ENCODE results near the gene USB1.
"Not testable (repeated sequence)": the region's sequence is repeated elsewhere in the genome, so short reads cannot be mapped to it uniquely, and the experiment has no call there.

USB1 gene

DNA sequence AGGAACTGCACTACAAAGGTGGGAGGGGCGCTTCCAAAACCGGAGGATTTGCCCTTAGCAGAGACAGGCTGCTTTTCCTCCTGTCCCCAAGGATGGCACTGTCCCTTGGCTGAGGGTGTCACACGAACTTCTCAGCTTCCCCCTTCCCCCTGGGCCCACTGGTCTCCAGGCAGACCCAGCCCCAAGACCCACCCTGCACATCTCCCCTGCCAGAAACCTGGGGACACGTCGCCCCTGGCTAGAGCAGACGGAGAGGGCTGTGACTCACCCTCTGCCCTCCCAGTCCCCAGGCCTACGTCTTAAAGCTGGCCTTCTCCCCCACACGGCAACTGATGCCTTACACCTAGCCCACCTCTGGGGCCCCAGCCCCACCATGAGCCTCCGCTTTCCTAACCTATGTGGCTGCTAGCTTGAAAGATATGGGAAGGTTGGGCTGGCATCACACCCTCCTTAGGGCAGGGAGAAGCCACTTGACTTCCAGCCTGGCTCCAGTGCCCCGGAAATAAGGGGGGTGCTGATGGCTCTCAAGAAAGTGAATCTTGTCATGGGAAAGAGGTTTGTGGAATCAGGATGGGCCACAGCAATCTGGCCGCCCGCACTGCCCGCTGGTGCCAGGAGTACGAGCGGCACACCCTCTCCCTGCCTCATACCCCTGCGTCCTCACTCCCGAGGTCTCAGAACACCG lies 5.3 kb upstream of the USB1 start:
- DNase-seq, result no peak

DNA sequence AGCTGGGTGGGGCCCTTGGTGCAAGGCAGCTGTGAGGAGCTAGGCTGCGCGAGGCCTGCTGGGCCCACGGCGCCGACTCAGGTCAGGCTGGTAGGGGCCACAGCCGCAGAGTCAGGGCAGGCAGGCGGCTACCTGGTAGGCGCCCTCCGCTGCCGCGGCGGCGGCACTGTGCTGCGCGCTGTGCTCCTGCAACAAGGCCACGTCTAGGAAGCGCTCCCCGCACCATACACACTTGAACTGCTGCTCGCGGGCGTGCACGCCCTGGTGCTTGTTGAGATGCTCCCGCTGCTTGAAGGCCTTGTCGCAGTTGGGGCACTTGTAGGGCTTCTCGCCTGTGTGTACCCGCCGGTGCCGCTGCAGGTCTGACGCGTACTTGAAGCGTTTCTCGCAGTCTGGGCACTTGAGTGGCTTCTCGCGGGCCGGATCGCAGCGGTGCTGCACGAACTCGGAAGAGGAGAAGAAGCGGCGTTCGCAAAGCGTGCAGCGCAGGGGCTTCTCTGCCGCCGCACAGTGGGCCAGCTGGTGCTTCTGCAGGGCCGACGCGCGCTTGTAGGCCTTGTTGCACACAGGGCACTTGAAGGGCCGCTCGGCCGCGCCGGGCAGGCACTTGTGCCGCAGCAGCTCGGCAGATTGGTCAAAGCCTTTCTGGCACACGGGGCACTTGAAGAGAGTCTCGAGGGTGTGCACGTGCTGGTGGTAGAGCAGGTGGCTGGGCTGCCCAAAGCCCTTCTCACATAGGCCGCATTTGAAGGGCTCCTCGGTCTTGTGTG lies 4.6 kb upstream of the USB1 start:
- no peak for DNase-seq

DNA sequence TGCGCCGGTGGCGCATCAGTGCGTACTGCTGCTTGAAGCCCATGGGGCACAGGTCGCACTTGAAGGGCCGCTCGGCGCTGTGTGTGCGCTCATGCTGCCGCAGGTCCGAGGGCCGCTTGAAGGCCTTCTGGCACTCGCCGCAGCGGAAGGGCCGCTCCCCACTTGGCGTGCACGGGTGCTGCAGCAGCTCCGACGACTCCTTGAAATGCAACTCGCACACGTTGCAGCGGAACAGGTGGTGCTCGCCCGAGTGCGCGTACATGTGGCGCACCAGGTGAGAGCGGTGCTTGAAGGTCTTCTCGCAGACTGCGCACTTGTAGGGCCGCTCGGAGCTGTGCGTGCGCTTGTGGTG lies 4.1 kb upstream of the USB1 start:
- DNase-seq, result no peak

DNA sequence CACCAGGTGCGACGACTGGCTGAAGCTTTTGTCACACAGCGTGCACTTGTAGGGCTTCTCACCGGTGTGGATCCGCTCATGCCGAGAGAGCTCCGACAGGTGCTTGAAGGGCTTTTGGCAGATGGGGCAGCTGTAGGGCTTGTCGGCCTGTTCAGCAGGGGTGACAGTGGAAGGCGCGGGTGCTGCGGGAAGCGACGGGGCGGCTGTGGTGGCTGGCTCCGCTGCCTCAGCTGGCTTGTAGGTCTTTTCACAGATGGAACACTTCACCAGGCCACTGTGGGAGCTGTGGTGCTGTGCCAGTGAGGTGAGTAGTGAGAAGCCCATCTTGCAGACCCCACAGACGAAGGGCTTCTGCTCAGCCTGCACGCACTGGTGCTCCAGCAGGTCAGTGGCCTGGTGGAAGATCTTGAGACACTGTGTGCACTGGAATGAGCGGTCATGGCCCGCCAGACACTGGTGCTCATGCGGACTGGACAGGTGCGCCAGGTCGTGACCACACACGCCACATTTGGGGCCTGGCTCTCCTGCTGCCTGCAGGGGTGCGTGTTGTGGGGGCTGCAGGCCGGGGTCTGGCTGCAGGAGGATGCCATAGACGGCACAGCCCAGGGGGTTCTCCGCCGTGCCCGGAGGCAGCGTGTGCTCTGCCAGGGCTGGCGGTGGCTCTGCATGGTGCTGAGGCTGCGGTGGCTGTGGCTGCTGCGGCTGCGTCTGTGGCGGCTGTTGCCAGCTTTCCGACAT lies 3.5 kb upstream of the USB1 start:
- DNase-seq, result no peak

DNA sequence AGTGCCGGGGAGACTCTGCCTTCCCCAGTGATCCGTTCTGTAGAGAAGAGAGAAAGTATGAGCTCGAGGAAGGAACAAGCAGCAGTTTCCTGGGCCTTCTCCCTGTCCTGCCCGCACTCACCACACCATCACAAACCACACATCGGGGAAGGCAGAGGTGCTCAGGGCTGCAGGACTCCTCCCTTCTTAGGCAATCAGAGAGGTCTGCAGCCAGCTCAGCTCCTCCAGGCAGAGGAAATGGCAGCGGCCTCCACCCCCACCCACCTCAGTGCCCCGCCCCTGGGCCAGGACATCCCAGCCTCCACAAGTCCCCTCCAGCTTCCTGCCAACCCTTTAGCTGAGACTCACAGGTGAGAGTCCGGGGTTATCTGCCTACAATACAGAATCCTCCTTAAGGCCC lies 2.7 kb upstream of the USB1 start:
- DNase-seq, result no peak

DNA sequence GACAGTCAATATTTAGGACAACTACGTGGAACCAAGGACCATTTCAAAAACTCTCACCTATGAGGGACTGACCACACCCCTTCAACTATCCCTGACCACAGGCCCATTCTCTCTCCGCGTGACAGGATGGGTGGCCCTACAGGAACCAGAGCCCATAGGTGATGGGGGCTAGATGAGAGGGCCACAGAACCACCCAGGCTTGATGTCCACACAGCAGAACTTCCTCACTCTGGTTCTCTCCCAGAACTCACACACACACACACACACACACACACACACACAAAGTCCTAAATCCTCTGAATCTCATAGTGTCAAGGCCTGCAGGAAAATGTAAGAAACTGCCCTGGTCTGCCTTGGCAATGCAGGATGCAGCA lies 2.2 kb upstream of the USB1 start:
- DNase-seq, result no peak

DNA sequence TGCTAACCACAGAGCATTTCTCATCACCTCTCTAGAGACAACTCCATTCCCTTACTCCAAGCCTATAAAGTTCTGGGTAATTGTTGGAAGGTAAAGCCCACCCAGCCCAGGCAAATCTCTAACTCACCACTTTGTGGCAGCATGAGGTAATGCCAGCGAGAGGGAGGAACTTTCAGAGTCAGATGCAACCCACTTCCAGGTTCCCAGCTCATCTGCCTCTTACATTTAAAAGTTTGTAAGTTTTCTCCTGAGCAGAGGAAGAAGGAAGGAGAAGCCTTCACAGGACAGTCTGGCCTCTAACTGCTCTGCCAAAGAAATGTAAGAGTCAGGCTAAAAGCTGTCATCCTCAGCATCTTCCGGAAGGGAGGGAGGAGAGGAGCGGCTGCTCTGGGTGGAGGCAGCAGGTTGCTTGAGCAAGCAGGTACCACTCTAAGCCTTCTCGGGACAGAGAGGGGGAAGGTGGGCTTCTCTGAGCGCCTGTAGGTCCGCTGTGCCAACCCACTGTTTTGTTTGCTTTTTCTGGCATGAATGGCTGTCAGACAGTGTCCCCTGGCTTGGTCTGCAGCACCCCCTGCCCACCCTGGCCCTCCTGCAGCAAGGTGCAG lies 1.7 kb upstream of the USB1 start:
- no peak for DNase-seq

DNA sequence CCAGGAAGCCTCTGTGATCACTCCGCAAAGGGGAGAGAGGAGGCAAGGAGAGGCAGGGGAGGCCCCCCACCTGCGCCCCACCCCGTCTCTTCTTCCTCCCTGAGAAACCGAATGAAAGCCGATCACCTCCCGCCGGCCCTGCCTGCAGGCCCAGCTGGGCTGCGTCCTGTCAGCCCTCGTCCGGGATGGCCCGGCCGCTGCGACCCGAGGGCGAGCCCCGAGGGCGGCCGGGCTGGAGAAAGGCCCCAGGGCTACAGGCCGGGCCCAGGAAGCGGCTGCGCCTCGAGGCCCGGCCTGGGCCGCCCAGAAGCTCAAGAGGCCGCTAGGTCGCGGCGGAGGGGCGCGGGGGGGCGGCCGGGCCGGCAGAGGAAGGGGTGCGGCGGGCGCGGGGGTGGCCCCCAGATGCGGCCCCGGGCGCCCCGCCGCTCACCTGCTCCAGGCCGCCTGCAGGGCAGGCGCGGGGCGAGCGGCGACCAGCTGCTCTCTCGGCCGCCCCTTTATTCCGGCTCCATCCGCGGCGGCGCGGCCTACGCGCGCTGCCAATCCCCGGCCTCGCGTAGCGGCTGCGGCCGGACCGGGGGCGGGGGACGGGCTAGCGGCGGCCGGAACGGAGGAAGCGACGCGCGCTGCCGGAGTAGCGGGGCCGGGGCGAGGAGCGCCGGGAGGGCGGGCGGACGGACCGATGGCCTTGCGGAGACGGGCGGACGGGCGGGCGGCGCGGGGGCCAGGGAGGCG lies 1.1 kb upstream of the USB1 start, which contains the start of gene ZNF319:
TSS of gene ZNF319 (minus strand) at position 702 of the 735 bp plus-strand sequence. CDS start 2,407 bp downstream, outside the sequence.
- no peak for DNase-seq

DNA sequence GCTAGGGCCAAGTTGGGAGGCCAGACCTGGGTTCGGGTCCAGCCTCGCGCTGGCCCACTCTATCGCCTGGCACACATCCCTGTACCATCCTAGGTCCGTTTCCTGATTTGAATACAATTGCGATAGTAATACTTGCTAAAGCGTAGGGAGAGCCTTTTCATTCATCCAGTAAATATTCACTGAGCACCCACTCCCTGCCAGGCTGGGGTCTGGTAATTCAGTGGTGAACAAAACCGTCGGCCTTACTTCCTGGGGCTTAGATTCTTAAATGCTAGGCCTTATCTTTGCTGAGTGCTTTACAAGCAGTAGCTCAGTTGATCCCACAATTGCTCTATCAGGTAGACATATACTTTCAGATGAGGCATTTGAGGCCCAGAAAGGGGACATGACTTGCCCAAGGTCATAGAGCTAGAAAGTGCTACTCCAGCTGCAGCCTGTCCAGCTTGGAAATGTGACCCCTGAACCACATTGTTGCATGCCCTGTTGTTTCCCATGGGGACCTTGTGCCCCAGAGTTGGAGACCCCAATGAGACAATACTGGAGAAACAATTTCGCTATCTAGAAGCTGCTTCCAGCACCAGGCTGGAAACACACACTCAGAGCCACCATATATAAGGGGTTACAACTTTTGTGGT lies 691 bp downstream of the USB1 start:
- no peak for DNase-seq

DNA sequence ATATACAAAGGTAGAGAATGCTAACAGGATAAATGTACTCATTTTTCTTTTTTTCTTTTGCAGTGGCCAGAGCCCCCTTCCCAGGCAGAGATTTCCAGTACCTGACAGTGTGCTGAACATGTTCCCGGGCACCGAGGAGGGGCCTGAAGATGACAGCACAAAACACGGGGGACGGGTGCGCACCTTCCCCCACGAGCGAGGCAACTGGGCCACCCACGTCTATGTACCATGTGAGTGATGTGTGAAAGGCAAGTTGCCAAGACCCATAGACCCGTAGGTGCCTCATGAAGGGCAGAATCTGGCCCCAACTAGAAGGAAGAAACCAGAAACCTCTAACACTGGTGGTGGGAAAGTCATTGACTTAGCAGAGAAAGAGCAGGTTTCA lies 1.2 kb downstream of the USB1 start:
- no peak for DNase-seq

DNA sequence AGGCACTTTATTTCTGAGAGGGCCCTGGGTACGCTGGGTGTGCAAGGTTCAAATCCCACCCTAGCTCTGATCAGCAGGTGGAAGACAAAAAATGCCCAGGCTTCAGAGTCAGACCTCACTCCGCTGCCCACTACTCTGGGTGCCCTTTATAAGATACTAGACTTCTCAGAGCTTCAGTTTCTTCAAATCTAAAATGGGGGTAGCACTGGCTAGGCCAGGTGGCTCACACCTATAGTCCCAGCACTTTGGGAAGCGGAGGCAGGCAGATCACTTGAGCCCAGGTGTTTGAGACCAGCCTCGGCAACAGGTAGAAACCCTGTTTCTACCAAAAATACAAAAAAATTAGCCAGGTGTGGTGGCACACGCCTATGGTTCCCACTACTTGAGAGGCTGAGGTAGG lies 1.7 kb downstream of the USB1 start:
- no peak for DNase-seq

DNA sequence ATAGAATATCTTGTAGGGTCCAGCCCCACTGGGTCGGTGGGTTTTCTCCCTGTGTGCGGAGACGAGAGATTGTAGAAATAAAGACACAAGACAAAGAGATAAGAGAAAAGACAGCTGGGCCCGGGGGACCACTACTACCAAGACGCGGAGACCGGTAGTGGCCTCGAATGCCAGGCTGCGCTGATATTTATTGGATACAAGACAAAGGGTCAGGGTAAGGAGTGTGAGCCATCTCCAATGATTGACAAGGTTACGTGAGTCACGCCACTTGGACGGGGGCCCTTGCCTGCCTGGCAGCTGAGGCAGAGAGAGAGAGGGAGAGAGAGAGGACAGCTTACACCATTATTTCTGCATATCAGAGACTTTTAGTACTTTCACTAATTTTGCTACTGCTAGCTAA lies 3.5 kb downstream of the USB1 start:
- not testable (repeated sequence) for DNase-seq

DNA sequence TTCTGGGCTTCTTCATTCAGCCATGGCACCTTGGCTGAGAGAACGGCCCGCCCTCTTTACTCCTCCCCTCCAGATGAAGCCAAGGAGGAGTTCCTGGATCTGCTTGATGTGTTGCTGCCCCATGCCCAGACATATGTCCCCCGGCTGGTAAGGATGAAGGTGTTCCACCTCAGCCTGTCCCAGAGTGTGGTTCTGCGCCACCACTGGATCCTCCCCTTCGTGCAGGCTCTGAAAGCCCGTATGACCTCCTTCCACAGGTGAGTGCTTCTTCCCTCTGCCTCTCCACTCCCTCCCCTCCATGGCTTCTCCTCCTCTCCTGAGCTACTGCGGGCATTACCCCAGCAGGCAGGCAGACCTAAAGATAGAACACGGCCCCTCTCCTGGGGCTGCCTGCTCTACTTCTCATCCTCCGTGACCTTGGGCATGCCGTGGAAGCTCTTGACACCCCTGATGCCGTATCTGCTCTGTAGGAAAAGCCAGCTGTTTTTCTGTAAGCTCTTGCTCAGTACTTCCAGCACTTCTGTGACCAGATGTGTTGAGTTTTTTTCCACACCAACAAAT lies 8.7 kb downstream of the USB1 start:
- DNase-seq, result no peak

DNA sequence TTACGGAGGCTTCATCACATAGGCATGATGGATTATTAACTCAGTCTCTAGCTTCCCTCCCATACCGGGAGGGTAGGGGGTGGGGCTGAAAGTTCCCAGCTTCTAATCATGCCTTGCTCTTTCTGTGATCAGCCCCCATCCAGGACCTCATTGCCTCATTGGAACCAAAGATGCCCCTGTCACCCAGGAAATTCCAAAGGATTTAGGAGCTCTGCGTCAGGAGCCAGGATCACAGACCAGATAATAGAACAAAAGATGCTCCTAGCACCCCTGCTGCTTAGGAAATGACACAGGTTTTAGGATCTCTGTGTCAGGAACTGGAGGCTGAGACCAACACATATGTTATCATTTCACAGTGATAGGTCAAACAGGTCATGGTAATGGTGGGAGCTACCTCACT lies 9.7 kb downstream of the USB1 start:
- no peak for DNase-seq

DNA sequence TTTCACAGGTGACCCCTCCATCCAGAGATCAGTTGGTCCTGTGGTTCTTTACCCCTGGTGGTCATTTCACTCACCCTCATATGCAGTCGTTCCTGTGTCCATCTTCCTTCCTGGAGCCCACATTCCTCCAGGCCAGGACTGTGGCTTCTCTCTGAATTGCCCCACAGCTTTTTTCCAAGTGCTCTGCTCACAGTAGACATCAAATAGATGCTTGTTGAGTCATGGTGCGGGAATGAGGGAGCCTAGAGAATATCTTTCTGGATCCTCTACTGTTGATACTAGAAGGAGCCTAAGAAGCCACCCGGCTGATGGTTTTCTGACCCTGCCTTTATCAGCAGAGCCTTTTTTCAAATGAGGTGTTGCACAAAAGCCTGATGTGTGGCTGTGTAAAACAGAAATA lies 10.4 kb downstream of the USB1 start:
- DNase-seq, result no peak

DNA sequence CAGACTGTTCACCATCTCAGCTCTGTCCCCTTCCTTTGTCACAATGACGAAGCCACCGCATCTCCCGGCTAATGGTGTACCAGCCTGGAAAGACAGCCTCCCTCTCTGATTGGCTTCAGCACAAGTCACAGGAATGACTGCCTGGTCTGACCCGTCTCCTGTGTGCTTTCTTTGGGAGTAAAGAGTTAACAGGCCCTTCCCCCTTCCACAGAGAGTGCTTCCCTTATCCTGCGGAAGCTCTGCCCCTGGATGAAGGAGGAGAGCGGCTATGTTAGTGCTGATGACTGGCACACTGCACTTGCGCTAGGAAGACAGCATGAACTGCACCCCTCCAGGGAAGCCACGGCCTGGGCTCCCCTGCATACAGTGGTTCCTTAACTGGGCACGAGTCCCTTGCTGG lies 11.3 kb downstream of the USB1 start:
- no peak for DNase-seq

DNA sequence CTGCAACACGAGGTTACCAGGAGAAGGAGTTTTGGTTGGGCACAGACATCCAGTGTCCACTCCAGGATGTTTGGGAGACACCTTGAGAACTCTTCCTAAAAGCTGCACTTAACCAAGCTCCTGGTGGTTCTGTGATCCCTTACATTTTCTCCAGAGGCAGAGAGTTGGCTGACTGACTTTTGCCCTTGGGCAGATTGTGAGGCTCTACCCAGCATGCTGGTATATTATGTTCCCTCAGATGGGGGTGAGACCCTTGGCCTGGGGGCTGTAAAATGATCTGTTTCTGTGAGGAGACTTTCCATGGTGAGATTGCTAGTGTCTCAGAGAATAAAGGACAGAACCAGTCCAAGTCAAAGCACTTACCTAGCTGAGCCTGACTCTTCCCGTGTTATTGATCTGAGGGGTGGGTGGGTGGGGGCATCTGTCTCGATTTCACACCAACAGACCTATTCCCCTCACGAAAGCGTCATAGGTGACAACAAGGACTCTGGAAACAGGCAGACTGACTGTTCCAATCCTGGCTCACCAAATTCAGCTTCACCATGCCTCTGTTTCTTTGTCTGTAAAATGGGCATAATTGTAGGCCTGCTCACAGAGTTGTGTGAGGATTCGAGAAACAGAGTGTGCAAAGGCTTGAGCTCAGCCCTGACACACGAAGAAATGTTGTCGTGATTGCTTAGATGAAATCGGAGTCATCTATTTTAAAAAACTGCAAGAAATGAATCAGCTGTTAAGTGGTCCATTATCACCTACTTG lies 12.2 kb downstream of the USB1 start:
- no peak for DNase-seq

DNA sequence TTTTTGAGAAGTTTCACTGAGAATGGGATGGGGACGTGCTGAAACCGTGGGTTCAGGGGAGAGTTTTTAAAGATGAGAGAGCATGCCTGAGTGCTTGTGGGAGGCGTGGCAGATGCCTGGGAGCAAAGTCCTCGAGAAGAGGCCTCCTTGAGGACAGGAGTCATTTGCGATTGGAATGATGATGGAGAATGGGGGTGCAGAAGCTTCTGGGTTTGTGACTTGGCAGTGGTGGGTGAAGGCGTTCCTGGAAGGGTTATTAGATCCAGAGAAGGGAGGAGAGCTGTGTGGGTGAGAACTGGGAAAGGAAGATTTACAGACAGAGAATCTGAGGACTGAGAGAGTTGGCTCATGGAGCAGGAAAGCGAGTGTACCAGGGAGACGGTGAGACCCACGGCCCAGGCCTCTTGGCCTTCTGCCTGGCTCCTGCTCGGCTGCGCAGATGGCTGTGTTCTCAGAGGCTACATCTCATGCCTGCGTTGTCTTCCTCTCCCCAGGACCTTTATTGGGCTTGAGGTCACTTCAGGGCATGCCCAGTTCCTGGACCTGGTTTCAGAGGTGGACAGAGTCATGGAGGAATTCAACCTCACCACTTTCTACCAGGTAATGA lies 15.7 kb downstream of the USB1 start:
- DNase-seq, result no peak

DNA sequence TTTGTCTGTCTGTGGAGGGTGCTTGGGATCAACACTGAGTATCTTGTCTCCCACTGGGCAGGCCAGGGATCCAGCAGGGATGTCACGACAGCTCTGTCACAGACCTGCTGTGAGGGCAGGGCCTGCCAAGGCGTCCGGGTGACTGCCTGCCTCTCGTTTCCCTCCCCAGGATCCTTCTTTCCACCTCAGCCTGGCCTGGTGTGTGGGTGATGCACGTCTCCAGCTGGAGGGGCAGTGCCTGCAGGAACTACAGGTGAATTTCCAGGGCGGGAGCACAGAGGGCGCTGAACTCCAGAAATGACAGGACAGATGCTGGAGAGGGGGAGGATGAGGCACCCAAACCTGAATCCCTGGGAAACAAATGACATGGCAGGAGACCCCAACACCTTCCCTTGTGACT lies 17.6 kb downstream of the USB1 start:
- DNase-seq, result no peak

DNA sequence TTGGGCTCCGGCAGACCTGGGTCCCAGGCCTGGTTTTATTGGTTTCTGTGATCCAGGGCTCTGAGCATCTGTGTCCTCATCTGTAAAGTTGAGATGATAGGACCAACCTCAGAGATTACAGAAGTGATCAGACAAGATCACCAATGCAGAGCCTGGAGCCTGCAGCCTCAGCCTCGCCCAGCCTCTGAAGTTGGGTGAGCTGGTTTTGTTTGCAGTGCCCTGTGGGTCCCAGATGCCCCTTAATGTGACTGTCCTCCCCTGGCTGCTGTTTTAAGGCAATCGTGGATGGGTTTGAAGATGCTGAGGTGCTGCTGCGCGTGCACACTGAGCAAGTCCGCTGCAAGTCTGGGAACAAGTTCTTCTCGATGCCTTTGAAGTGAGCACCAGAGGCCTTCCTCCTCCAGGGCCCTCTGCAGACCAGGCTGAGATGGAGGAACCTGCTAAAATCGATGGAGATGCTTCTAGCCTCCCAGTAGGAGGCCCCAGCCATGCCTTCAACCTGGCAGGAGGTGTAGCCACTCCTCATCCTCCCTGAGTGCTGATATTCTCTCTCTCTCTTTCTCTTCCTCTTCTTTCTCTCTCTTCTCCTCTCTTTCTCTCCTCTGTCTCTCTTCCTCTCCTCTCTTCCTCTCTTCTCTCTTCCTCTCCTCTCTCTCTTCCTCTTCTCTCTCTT lies 18.8 kb downstream of the USB1 start:
- DNase-seq, result no peak

Data from DMS79 treated with DMSO at 0.1 percent for 48 hours (cell line).